Liver (tissue), 9 donors: Measurements from ENCODE around the gene ROBO2. TPM values are rescaled to one million over a fixed set of nuclear protein-coding genes. Genes with fewer than 3 reads are reported as not detected.

ENCODE experiments used
- DNase-seq: peaks from one replicate; pipeline ENCODE4 v3.0.0-alpha.2; 2017; ENCODE audit warnings: low spot score
- H3K27ac ChIP-seq, 2 donors: one replicate each; pipeline ENCODE4 v1.7.0; 2013; ENCODE audit warnings: inconsistent platforms in 2 of 2, low read length in 2 of 2, control low read depth in 1 of 2, low read depth in 1 of 2, mild to moderate bottlenecking in 1 of 2
- H3K27me3 ChIP-seq, 4 donors: one replicate each; pipeline versions ENCODE4 v1.6.1 to v1.7.0; 2013; ENCODE audit warnings: low read length in 3 of 4, inconsistent platforms in 1 of 4, mild to moderate bottlenecking in 1 of 4, moderate library complexity in 1 of 4; ENCODE audit not compliant: control insufficient read depth in 4 of 4, insufficient read depth in 4 of 4
- H3K36me3 ChIP-seq, 4 donors: one replicate each; pipeline versions ENCODE4 v1.6.1 to v1.7.0; 2013; ENCODE audit warnings: low read length in 3 of 4, mild to moderate bottlenecking in 3 of 4, low read depth in 1 of 4, moderate library complexity in 1 of 4; ENCODE audit not compliant: control insufficient read depth in 4 of 4, insufficient read depth in 3 of 4
- H3K4me1 ChIP-seq, 4 donors: one replicate each; pipeline versions ENCODE4 v1.6.1 to v1.7.0; 2013; ENCODE audit warnings: low read length in 3 of 4, mild to moderate bottlenecking in 3 of 4, moderate library complexity in 1 of 4; ENCODE audit not compliant: control insufficient read depth in 4 of 4, insufficient read depth in 4 of 4
- H3K4me3 ChIP-seq, 3 donors: one replicate each; pipeline versions ENCODE4 v1.6.1 to v1.7.0; 2013; ENCODE audit warnings: low read length in 3 of 3, control low read depth in 1 of 3, low read depth in 1 of 3, mild to moderate bottlenecking in 1 of 3
- H3K9ac ChIP-seq, 2 donors: one replicate each; pipeline ENCODE4 v1.7.0; 2013; ENCODE audit warnings: low read length in 2 of 2, mild to moderate bottlenecking in 2 of 2, moderate library complexity in 2 of 2, control low read depth in 1 of 2, low read depth in 1 of 2
- H3K9me3 ChIP-seq, 4 donors: one replicate each; pipeline versions ENCODE4 v1.6.1 to v1.7.0; 2013; ENCODE audit warnings: low read length in 3 of 4; ENCODE audit not compliant: control insufficient read depth in 4 of 4
- EGR1 ChIP-seq, 2 donors: IDR thresholded peaks; 2 replicates each; pipeline ENCODE4 v1.6.1; 2016 to 2018; ENCODE audit warnings: antibody characterized with exemption in 2 of 2, low read depth in 2 of 2
- GABPA ChIP-seq, 2 donors: IDR thresholded peaks in 1 of 2; conservative IDR thresholded peaks in 1 of 2; 2 replicates each; pipeline ENCODE4 v1.6.1; 2016; ENCODE audit warnings: antibody characterized with exemption in 2 of 2, mild to moderate bottlenecking in 1 of 2, moderate library complexity in 1 of 2
- HNF4A ChIP-seq, 2 donors: conservative IDR thresholded peaks; 2 replicates each; pipeline ENCODE4 v1.6.1; 2016; ENCODE audit warnings: antibody characterized with exemption in 2 of 2, mild to moderate bottlenecking in 2 of 2
- JUND ChIP-seq, 2 donors: IDR thresholded peaks; 2 replicates each; pipeline ENCODE4 v1.6.1; 2016; ENCODE audit warnings: antibody characterized with exemption in 2 of 2
- NR2F2 ChIP-seq: IDR thresholded peaks from 2 replicates; pipeline ENCODE4 v1.6.1; 2016; ENCODE audit warnings: antibody characterized with exemption
- RXRA ChIP-seq, 2 donors: IDR thresholded peaks; 2 replicates each; pipeline ENCODE4 v1.6.1; 2017 to 2018; ENCODE audit warnings: antibody characterized with exemption in 2 of 2, mild to moderate bottlenecking in 1 of 2
- TAF1 ChIP-seq: conservative IDR thresholded peaks from 2 replicates; pipeline ENCODE4 v1.6.1; 2016; ENCODE audit warnings: antibody characterized with exemption, mild to moderate bottlenecking
- YY1 ChIP-seq: IDR thresholded peaks from 2 replicates; pipeline ENCODE4 v1.6.1; 2016; ENCODE audit warnings: antibody characterized with exemption, mild to moderate bottlenecking
- WGBS: extraction: QIAGEN DNeasy Blood & Tissue Kit; methylation state at CpG from one replicate; pipeline ENCODE4 v1.1.7; 2013; 5-methylcytosine and 5-hydroxymethylcytosine counted together
- polyA plus RNA-seq, 2 donors: library from polyadenylated mRNA; stranded (reverse) in 1 of 2; unstranded in 1 of 2; fragments of 200-250 nt in 1 of 2; fragments of >200 nt in 1 of 2; fragmentation: Nextera tagmentation in 1 of 2; extraction: Ambion mirVana in 1 of 2; gene quantifications; one replicate each; pipeline versions ENCODE4 v1.2.1 to v1.2.3, GENCODE V29; 2013 to 2015
- total RNA-seq, 2 donors: library from RNA; depleted of rRNA; stranded (reverse); fragments of >200 nt; gene quantifications; one replicate each; pipeline ENCODE4 v1.2.3, GENCODE V29; 2014
- TF ChIP-seq, protein P1 (sequence below): IDR thresholded peaks from 2 replicates; pipeline ENCODE4 v1.6.1; 2016; ENCODE audit warnings: antibody characterized with exemption
- TF ChIP-seq, protein P2 (sequence below): fragments of 150-350 bp; IDR thresholded peaks from 2 replicates; pipeline ENCODE4 v1.5.1; 2017; ENCODE audit warnings: improper control_type of control experiment, low read depth, low read length; ENCODE audit not compliant: missing input control
- TF ChIP-seq, protein P3 (sequence below): IDR thresholded peaks from 2 replicates; pipeline ENCODE4 v1.6.1; 2016; ENCODE audit warnings: antibody characterized with exemption
- TF ChIP-seq, protein P4 (sequence below): IDR thresholded peaks from 2 replicates; pipeline ENCODE4 v1.6.1; 2016; ENCODE audit warnings: antibody characterized with exemption, mild to moderate bottlenecking
- TF ChIP-seq, protein P5 (sequence below): IDR thresholded peaks from 2 replicates; pipeline ENCODE4 v1.6.1; 2016; ENCODE audit warnings: antibody characterized with exemption
- donor health status: healthy.
- donor health status: healthy.
- donor health status: healthy.
- donor health status: healthy.
- donor health status: healthy.

ROBO2 gene
- total and polyA plus RNA-seq, 4 donors, result 0.22 to 19.4 (median 1.1) TPM

DNA sequence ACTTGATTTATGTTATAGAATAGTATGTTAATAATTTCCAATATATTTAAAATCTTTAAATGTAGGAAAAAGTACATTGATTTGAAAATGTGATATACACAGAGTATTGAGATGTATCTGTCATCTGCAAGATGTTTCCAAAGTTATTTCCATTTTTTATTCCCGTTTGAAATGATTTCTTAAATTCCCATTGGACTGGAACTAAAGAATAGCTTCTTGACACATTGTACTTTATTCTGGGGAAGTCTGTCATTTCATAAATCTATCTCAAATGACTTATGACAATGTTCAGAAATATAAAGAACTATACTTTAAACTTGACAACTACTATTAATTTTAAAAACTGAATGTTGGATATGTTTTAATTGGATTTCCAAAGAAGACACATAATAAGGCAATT lies 489.6 kb downstream of the ROBO2 start:
- no peaks in the 10 kb centered on the region for H3K4me1 ChIP-seq
- no peak overlapping the region for H3K4me3 ChIP-seq
- H3K27ac ChIP-seq, result no peak overlapping the region
- no peak for TF ChIP-seq JUND (IDR thresholded peaks at IDR 0.05)
- TF ChIP-seq, protein P1, sequence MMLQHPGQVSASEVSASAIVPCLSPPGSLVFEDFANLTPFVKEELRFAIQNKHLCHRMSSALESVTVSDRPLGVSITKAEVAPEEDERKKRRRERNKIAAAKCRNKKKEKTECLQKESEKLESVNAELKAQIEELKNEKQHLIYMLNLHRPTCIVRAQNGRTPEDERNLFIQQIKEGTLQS, result no peak
- TF ChIP-seq GABPA (IDR thresholded peaks at IDR 0.05 in 1 of 2, conservative IDR thresholded peaks at IDR 0.05 in 1 of 2), result no peak
- TF ChIP-seq TAF1, result no peak
- no peak for TF ChIP-seq EGR1 (IDR thresholded peaks at IDR 0.05; ENCODE audit: low read depth in 2 of 2)
- TF ChIP-seq, protein P2, sequence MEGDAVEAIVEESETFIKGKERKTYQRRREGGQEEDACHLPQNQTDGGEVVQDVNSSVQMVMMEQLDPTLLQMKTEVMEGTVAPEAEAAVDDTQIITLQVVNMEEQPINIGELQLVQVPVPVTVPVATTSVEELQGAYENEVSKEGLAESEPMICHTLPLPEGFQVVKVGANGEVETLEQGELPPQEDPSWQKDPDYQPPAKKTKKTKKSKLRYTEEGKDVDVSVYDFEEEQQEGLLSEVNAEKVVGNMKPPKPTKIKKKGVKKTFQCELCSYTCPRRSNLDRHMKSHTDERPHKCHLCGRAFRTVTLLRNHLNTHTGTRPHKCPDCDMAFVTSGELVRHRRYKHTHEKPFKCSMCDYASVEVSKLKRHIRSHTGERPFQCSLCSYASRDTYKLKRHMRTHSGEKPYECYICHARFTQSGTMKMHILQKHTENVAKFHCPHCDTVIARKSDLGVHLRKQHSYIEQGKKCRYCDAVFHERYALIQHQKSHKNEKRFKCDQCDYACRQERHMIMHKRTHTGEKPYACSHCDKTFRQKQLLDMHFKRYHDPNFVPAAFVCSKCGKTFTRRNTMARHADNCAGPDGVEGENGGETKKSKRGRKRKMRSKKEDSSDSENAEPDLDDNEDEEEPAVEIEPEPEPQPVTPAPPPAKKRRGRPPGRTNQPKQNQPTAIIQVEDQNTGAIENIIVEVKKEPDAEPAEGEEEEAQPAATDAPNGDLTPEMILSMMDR, result no peak
- TF ChIP-seq, protein P3, sequence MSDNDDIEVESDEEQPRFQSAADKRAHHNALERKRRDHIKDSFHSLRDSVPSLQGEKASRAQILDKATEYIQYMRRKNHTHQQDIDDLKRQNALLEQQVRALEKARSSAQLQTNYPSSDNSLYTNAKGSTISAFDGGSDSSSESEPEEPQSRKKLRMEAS, result no peak
- no peak for TF ChIP-seq HNF4A (conservative IDR thresholded peaks at IDR 0.05)
- no peak for TF ChIP-seq YY1
- no peak for TF ChIP-seq RXRA (IDR thresholded peaks at IDR 0.05)
- TF ChIP-seq, protein P4, sequence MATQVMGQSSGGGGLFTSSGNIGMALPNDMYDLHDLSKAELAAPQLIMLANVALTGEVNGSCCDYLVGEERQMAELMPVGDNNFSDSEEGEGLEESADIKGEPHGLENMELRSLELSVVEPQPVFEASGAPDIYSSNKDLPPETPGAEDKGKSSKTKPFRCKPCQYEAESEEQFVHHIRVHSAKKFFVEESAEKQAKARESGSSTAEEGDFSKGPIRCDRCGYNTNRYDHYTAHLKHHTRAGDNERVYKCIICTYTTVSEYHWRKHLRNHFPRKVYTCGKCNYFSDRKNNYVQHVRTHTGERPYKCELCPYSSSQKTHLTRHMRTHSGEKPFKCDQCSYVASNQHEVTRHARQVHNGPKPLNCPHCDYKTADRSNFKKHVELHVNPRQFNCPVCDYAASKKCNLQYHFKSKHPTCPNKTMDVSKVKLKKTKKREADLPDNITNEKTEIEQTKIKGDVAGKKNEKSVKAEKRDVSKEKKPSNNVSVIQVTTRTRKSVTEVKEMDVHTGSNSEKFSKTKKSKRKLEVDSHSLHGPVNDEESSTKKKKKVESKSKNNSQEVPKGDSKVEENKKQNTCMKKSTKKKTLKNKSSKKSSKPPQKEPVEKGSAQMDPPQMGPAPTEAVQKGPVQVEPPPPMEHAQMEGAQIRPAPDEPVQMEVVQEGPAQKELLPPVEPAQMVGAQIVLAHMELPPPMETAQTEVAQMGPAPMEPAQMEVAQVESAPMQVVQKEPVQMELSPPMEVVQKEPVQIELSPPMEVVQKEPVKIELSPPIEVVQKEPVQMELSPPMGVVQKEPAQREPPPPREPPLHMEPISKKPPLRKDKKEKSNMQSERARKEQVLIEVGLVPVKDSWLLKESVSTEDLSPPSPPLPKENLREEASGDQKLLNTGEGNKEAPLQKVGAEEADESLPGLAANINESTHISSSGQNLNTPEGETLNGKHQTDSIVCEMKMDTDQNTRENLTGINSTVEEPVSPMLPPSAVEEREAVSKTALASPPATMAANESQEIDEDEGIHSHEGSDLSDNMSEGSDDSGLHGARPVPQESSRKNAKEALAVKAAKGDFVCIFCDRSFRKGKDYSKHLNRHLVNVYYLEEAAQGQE, result no peak
- TF ChIP-seq, protein P5, sequence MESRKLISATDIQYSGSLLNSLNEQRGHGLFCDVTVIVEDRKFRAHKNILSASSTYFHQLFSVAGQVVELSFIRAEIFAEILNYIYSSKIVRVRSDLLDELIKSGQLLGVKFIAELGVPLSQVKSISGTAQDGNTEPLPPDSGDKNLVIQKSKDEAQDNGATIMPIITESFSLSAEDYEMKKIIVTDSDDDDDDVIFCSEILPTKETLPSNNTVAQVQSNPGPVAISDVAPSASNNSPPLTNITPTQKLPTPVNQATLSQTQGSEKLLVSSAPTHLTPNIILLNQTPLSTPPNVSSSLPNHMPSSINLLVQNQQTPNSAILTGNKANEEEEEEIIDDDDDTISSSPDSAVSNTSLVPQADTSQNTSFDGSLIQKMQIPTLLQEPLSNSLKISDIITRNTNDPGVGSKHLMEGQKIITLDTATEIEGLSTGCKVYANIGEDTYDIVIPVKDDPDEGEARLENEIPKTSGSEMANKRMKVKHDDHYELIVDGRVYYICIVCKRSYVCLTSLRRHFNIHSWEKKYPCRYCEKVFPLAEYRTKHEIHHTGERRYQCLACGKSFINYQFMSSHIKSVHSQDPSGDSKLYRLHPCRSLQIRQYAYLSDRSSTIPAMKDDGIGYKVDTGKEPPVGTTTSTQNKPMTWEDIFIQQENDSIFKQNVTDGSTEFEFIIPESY, result no peak
- no peaks in the 10 kb centered on the region for H3K27me3 ChIP-seq
- 82% methylated on average over 1 of the region's 1 CpG for WGBS
- no peaks in the 10 kb centered on the region for H3K9me3 ChIP-seq
- no peaks in the 10 kb centered on the region for H3K36me3 ChIP-seq
- no peak overlapping the region for H3K9ac ChIP-seq
- DNase-seq, result no peak

DNA sequence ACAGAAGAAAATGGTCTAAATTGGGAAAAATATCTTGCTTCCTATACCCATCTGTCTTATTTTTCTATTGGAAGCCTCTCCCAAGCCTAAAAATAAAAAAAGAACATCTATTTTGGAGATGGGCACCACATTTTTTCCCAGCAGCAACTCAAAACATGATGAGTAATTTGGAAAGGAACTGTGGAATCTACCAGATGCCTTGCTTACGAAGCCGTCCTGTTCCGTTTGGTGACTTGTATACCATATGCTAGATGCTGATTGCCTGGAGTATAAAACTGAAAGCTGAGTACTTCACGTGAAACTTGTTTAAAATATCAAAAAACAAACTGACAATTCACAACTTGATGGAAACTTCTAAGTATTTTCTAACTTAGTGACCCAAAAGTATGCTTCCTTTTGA lies 491.0 kb downstream of the ROBO2 start:
- Histone ChIP-seq H3K9ac (no peak overlapping the region), H3K4me3 (no peak overlapping the region), H3K4me1 (no peaks in the 10 kb centered on the region), H3K36me3 (no peaks in the 10 kb centered on the region), H3K27me3 (no peaks in the 10 kb centered on the region), H3K9me3 (no peaks in the 10 kb centered on the region), H3K27ac (no peak overlapping the region)
- TF ChIP-seq YY1, result no peak
- no peak for TF ChIP-seq NR2F2
- 85% methylated on average over 4 of the region's 4 CpGs for WGBS
- DNase-seq, result no peak
